Endodermal cell (in vitro differentiated cells): ENCODE measurements around the gene EMP1. TPM values are rescaled to one million over a fixed set of nuclear protein-coding genes. Genes with fewer than 3 reads are reported as not detected.

ENCODE experiments used
- DNase-seq: peaks from one replicate; pipeline ENCODE4 v3.0.0-alpha.2; 2017
- H3K27ac ChIP-seq: 2 replicates; pipeline ENCODE4 v1.5.1; 2013; ENCODE audit warnings: mild to moderate bottlenecking, low read depth, low read length, moderate library complexity
- H3K27me3 ChIP-seq: 2 replicates; pipeline ENCODE4 v1.6.1; 2013; ENCODE audit warnings: mild to moderate bottlenecking, low read length, moderate library complexity; ENCODE audit not compliant: insufficient read depth, control insufficient read depth, poor library complexity, severe bottlenecking
- H3K36me3 ChIP-seq: 2 replicates; pipeline ENCODE4 v1.7.0; 2013; ENCODE audit warnings: mild to moderate bottlenecking, low read length, moderate library complexity; ENCODE audit not compliant: control insufficient read depth, insufficient read depth
- H3K4me1 ChIP-seq: one replicate; pipeline ENCODE4 v1.7.0; 2013; ENCODE audit warnings: low read length; ENCODE audit not compliant: control insufficient read depth, insufficient read depth
- H3K4me3 ChIP-seq: 2 replicates; pipeline ENCODE4 v1.5.1; 2013; ENCODE audit warnings: mild to moderate bottlenecking, low read length, moderate library complexity
- H3K9ac ChIP-seq: 2 replicates; pipeline ENCODE4 v1.6.1; 2013; ENCODE audit warnings: mild to moderate bottlenecking, low read length, moderate library complexity; ENCODE audit not compliant: poor library complexity, severe bottlenecking; ENCODE audit errors: extremely low read depth
- H3K9me3 ChIP-seq: 2 replicates; pipeline ENCODE4 v1.6.1; 2013; ENCODE audit warnings: mild to moderate bottlenecking, low read length, moderate library complexity; ENCODE audit not compliant: control insufficient read depth
- H3K27ac Mint-ChIP-seq: 2 replicates; pipeline ENCODE4 v1.8.0; 2020; ENCODE audit warnings: mixed read lengths
- H3K27me3 Mint-ChIP-seq: 2 replicates; pipeline ENCODE4 v1.8.0; 2021; ENCODE audit warnings: mild to moderate bottlenecking, mixed read lengths; ENCODE audit not compliant: insufficient read depth
- H3K36me3 Mint-ChIP-seq: 2 replicates; pipeline ENCODE4 v1.8.0; 2020; ENCODE audit warnings: low read depth, mixed read lengths
- H3K4me1 Mint-ChIP-seq: 2 replicates; pipeline ENCODE4 v1.8.0; 2020; ENCODE audit warnings: mixed read lengths
- H3K4me3 Mint-ChIP-seq: 2 replicates; pipeline ENCODE4 v1.8.0; 2020; ENCODE audit warnings: mild to moderate bottlenecking, moderate library complexity, mixed read lengths
- H3K9me3 Mint-ChIP-seq: 2 replicates; pipeline ENCODE4 v1.8.0; 2020; ENCODE audit warnings: mild to moderate bottlenecking, mixed read lengths
- CTCF ChIP-seq: fragments of 200-600 bp; sonication (generic); conservative IDR thresholded peaks from 2 replicates; pipeline ENCODE4 v1.5.0; 2021; ENCODE audit warnings: antibody characterized with exemption, mild to moderate bottlenecking
- WGBS, 2 experiments: methylation state at CpG; one replicate each; pipeline versions ENCODE4 v1.1.5 to v1.1.7; 2013; ENCODE audit warnings: missing lambda C conversion rate in 2 of 2, mixed read lengths in 1 of 2; ENCODE audit not compliant: insufficient coverage in 1 of 2, insufficient read length in 1 of 2; 5-methylcytosine and 5-hydroxymethylcytosine counted together
- total RNA-seq, 2 donors: library from RNA; stranded (reverse); fragmentation: NEBNext Ultra II Directional in 1 of 2; extraction: Animal tissue kit (Norgen Biotek cat#: 25700) in 1 of 2; gene quantifications; 2 replicates in 1 of 2; 3 replicates in 1 of 2; pipeline ENCODE4 v1.2.1, GENCODE V29; 2021

EMP1 gene
- total RNA-seq, 2 donors from 2014 or later: 0.58 to 0.59 TPM

GRCh38 chr12:13229504-13229903 is 33.0 kb downstream of the EMP1 start:
- no peaks in the 10 kb centered on the region for H3K4me1 ChIP-seq
- no peak overlapping the region for H3K4me3 ChIP-seq
- 80 to 88% methylated on average over 4 to 5 of the region's 5 CpGs for WGBS, 2 experiments
- no peak overlapping the region for H3K27ac Mint-ChIP-seq
- H3K4me1 Mint-ChIP-seq: no peaks in the 10 kb centered on the region
- peaks cover 20% of the 10 kb centered on the region for H3K9me3 Mint-ChIP-seq
- DNase-seq: peak; percentile 46
- no peak overlapping the region for H3K4me3 Mint-ChIP-seq
- no peaks in the 10 kb centered on the region for H3K36me3 ChIP-seq
- no peaks in the 10 kb centered on the region for H3K36me3 Mint-ChIP-seq
- no peaks in the 10 kb centered on the region for H3K27me3 ChIP-seq
- TF ChIP-seq CTCF: peak; percentile 61
- H3K9ac ChIP-seq: no peak overlapping the region
- H3K27me3 Mint-ChIP-seq: no peaks in the 10 kb centered on the region
- H3K27ac ChIP-seq: no peak overlapping the region
- peaks cover 4% of the 10 kb centered on the region for H3K9me3 ChIP-seq

GRCh38 chr12:13230500-13230899 is 34.0 kb downstream of the EMP1 start:
- DNase-seq: peak; percentile 26
- Histone ChIP-seq H3K27me3 (no peaks in the 10 kb centered on the region), H3K27ac (no peak overlapping the region), H3K36me3 (no peaks in the 10 kb centered on the region), H3K9ac (no peak overlapping the region), H3K9me3 (peaks cover 4% of the 10 kb centered on the region), H3K4me3 (no peak overlapping the region), H3K4me1 (no peaks in the 10 kb centered on the region)
- Mint-ChIP-seq H3K27me3 (no peaks in the 10 kb centered on the region), H3K36me3 (no peaks in the 10 kb centered on the region), H3K27ac (no peak overlapping the region), H3K4me3 (no peak overlapping the region), H3K4me1 (no peaks in the 10 kb centered on the region), H3K9me3 (peaks cover 20% of the 10 kb centered on the region)
- WGBS, 2 experiments: 88 to 98% methylated on average over 1 to 5 of the region's 5 CpGs
- TF ChIP-seq CTCF: no peak

GRCh38 chr12:13233830-13234641 is 37.5 kb downstream of the EMP1 start:
- no peaks in the 10 kb centered on the region for H3K36me3 Mint-ChIP-seq
- Histone ChIP-seq H3K9me3 (peaks cover 4% of the 10 kb centered on the region), H3K36me3 (no peaks in the 10 kb centered on the region), H3K4me1 (no peaks in the 10 kb centered on the region), H3K27ac (no peak overlapping the region), H3K27me3 (no peaks in the 10 kb centered on the region), H3K9ac (no peak overlapping the region), H3K4me3 (no peak overlapping the region)
- H3K27ac Mint-ChIP-seq: no peak overlapping the region
- H3K9me3 Mint-ChIP-seq: peaks cover 20% of the 10 kb centered on the region
- WGBS, 2 experiments: 81 to 83% methylated on average over 7 to 8 of the region's 8 CpGs
- no peaks in the 10 kb centered on the region for H3K27me3 Mint-ChIP-seq
- peaks cover 9% of the 10 kb centered on the region for H3K4me1 Mint-ChIP-seq
- DNase-seq: peak; percentile 91
- H3K4me3 Mint-ChIP-seq: no peak overlapping the region
- TF ChIP-seq CTCF: peak; percentile 96
